Neural progenitor cell (in vitro differentiated cells): ENCODE measurements around the gene DLG2. TPM values are rescaled to one million over a fixed set of nuclear protein-coding genes. Genes with fewer than 3 reads are reported as not detected.

Source experiments
- DNase-seq: peaks from one replicate; pipeline ENCODE4 v3.0.0-alpha.2; 2016; ENCODE audit warnings: low spot score
- H2AFZ ChIP-seq: fragments of 200-600 bp; sonication (generic); replicated peaks from 2 replicates; pipeline ENCODE4 v1.6.1; 2016; ENCODE audit warnings: antibody characterized with exemption
- H3F3A ChIP-seq: fragments of 200-600 bp; sonication (generic); 2 replicates; pipeline ENCODE4 v1.6.1; 2016; ENCODE audit warnings: antibody characterized with exemption, low read depth
- H3K27ac ChIP-seq: fragments of 200-600 bp; sonication (generic); 2 replicates; pipeline ENCODE4 v1.5.1; 2016; ENCODE audit warnings: mild to moderate bottlenecking
- H3K27me3 ChIP-seq: fragments of 200-600 bp; sonication (generic); 2 replicates; pipeline ENCODE4 v1.6.1; 2016; ENCODE audit warnings: mild to moderate bottlenecking, moderate library complexity
- H3K36me3 ChIP-seq: fragments of 200-600 bp; sonication (generic); 2 replicates; pipeline ENCODE4 v1.5.1; 2016
- H3K4me1 ChIP-seq: fragments of 200-600 bp; sonication (generic); 2 replicates; pipeline ENCODE4 v1.6.1; 2016; ENCODE audit warnings: mixed run types
- H3K4me2 ChIP-seq: fragments of 200-600 bp; sonication (generic); 2 replicates; pipeline ENCODE4 v1.6.1; 2016
- H3K4me3 ChIP-seq: fragments of 200-600 bp; sonication (generic); 2 replicates; pipeline ENCODE4 v1.5.1; 2016
- H3K79me2 ChIP-seq: fragments of 200-600 bp; sonication (generic); 2 replicates; pipeline ENCODE4 v1.6.1; 2016; ENCODE audit warnings: low read depth
- H3K9ac ChIP-seq: fragments of 200-600 bp; sonication (generic); 2 replicates; pipeline ENCODE4 v1.6.1; 2016
- H3K9me3 ChIP-seq: fragments of 200-600 bp; sonication (generic); 2 replicates; pipeline ENCODE4 v1.5.1; 2016; ENCODE audit warnings: low read depth
- H4K20me1 ChIP-seq: fragments of 200-600 bp; sonication (generic); 2 replicates; pipeline ENCODE4 v1.6.1; 2016; ENCODE audit warnings: low read depth
- H3K27ac Mint-ChIP-seq: 3 replicates; pipeline ENCODE4 v1.8.0; 2021; ENCODE audit warnings: mixed read lengths
- H3K27me3 Mint-ChIP-seq: 2 replicates; pipeline ENCODE4 v1.8.0; 2022; ENCODE audit warnings: low read depth, mild to moderate bottlenecking, inconsistent platforms, moderate library complexity, mixed read lengths; ENCODE audit not compliant: insufficient read depth
- H3K36me3 Mint-ChIP-seq: 3 replicates; pipeline ENCODE4 v1.8.0; 2021; ENCODE audit warnings: mixed read lengths
- H3K4me1 Mint-ChIP-seq: 3 replicates; pipeline ENCODE4 v1.8.0; 2021; ENCODE audit warnings: mixed read lengths
- H3K4me3 Mint-ChIP-seq: 3 replicates; pipeline ENCODE4 v1.8.0; 2021; ENCODE audit warnings: mild to moderate bottlenecking, moderate library complexity, mixed read lengths
- H3K9me3 Mint-ChIP-seq: 3 replicates; pipeline ENCODE4 v1.8.0; 2020; ENCODE audit warnings: mixed read lengths
- CTCF ChIP-seq: fragments of 200-600 bp; sonication (generic); IDR thresholded peaks from 2 replicates; pipeline ENCODE4 v1.5.1; 2017; ENCODE audit warnings: antibody characterized with exemption, mild to moderate bottlenecking
- EZH2 ChIP-seq: fragments of 200-600 bp; sonication (generic); IDR thresholded peaks from 2 replicates; pipeline ENCODE4 v1.6.1; 2017; ENCODE audit warnings: antibody characterized with exemption, mild to moderate bottlenecking, moderate library complexity
- EZH2phosphoT487 ChIP-seq: fragments of 200-600 bp; sonication (generic); IDR thresholded peaks from 2 replicates; pipeline ENCODE4 v1.6.1; 2017; ENCODE audit warnings: antibody characterized with exemption
- total RNA-seq: library from RNA; depleted of rRNA; stranded (reverse); fragments of >200 nt; gene quantifications from 2 replicates; pipeline ENCODE4 v1.2.3, GENCODE V29; 2015; ENCODE audit warnings: low replicate concordance

DLG2 gene
- total RNA-seq, 1 donor from 2014 or later: 7.5 TPM

DNA sequence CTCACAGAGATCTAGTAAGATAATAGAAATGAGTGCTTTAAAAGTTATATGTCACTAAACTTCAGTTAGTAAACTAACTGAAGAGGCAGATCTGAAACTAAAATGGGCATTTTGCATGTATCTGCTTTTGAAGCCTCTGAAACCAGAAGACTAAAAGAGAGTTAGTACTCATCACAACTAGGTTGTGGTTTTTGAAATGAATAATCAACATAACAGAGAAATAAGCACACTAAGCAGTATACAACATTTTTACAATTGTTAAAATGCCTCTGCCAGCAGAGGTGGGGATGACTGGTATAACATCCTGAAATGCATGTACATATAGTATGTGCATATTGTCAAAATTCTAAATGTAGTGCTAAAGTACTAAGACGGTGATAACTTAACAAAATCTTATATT, 564.5 kb downstream of the DLG2 start:
- Histone ChIP-seq H3K9me3 (no peaks in the 10 kb centered on the region), H3K4me2 (no peak overlapping the region), H3K4me3 (no peak overlapping the region), H3K27me3 (no peaks in the 10 kb centered on the region), H3K9ac (no peak overlapping the region), H3K79me2 (no peaks in the 10 kb centered on the region), H2AFZ (no peak overlapping the region), H4K20me1 (no peaks in the 10 kb centered on the region), H3F3A (no peaks in the 10 kb centered on the region), H3K4me1 (no peaks in the 10 kb centered on the region), H3K36me3 (no peaks in the 10 kb centered on the region), H3K27ac (no peak overlapping the region)
- Mint-ChIP-seq H3K27ac (no peak overlapping the region), H3K4me1 (no peaks in the 10 kb centered on the region), H3K9me3 (no peaks in the 10 kb centered on the region), H3K27me3 (no peaks in the 10 kb centered on the region), H3K4me3 (no peak overlapping the region), H3K36me3 (no peaks in the 10 kb centered on the region)
- TF ChIP-seq EZH2phosphoT487 (no peak), EZH2 (no peak), CTCF (no peak)
- DNase-seq: no peak

- H3K27me3 Mint-ChIP-seq: no peaks in the 10 kb centered on the region
- Histone ChIP-seq H3K27me3 (no peaks in the 10 kb centered on the region), H3K36me3 (no peaks in the 10 kb centered on the region), H2AFZ (no peak overlapping the region), H3K79me2 (no peaks in the 10 kb centered on the region), H3K9ac (no peak overlapping the region), H3K4me1 (peaks cover 11% of the 10 kb centered on the region), H3K4me3 (no peak overlapping the region), H3K9me3 (no peaks in the 10 kb centered on the region), H3K4me2 (no peak overlapping the region), H3F3A (no peaks in the 10 kb centered on the region), H3K27ac (no peak overlapping the region), H4K20me1 (no peaks in the 10 kb centered on the region)
- no peak for TF ChIP-seq CTCF
- TF ChIP-seq EZH2: no peak
- TF ChIP-seq EZH2phosphoT487: no peak
- H3K36me3 Mint-ChIP-seq: no peaks in the 10 kb centered on the region
- H3K27ac Mint-ChIP-seq: no peak overlapping the region
- H3K9me3 Mint-ChIP-seq: no peaks in the 10 kb centered on the region
- no peak for DNase-seq
- H3K4me3 Mint-ChIP-seq: no peak overlapping the region
- peaks cover 3% of the 10 kb centered on the region for H3K4me1 Mint-ChIP-seq
Observed at GRCh38 chr11:85052636-85053035, 574.5 kb downstream of the DLG2 start.

- Histone ChIP-seq H3K27ac (no peak overlapping the region), H3K4me3 (no peak overlapping the region), H3K27me3 (no peaks in the 10 kb centered on the region), H2AFZ (no peak overlapping the region), H3K4me2 (no peak overlapping the region), H4K20me1 (no peaks in the 10 kb centered on the region), H3K9me3 (no peaks in the 10 kb centered on the region), H3F3A (no peaks in the 10 kb centered on the region), H3K4me1 (peaks cover 11% of the 10 kb centered on the region), H3K9ac (no peak overlapping the region), H3K79me2 (no peaks in the 10 kb centered on the region), H3K36me3 (no peaks in the 10 kb centered on the region)
- DNase-seq: no peak
- Mint-ChIP-seq H3K27me3 (no peaks in the 10 kb centered on the region), H3K36me3 (no peaks in the 10 kb centered on the region), H3K4me1 (peaks cover 3% of the 10 kb centered on the region), H3K4me3 (no peak overlapping the region), H3K9me3 (no peaks in the 10 kb centered on the region), H3K27ac (no peak overlapping the region)
- TF ChIP-seq CTCF (no peak), EZH2 (no peak), EZH2phosphoT487 (no peak)
Observed at GRCh38 chr11:85048801-85049200, 578.3 kb downstream of the DLG2 start.
